ENCODE results near the gene SLC16A12. TPM values are rescaled to one million over a fixed set of nuclear protein-coding genes. Genes with fewer than 3 reads are reported as not detected.
A peak's percentile ranks its signal among the peaks of the same experiment; 100 is the strongest.

The SLC16A12 gene
- total and polyA plus RNA-seq, 8 donors = 6.0 to 38.2 (median 23.6) TPM

DNA sequence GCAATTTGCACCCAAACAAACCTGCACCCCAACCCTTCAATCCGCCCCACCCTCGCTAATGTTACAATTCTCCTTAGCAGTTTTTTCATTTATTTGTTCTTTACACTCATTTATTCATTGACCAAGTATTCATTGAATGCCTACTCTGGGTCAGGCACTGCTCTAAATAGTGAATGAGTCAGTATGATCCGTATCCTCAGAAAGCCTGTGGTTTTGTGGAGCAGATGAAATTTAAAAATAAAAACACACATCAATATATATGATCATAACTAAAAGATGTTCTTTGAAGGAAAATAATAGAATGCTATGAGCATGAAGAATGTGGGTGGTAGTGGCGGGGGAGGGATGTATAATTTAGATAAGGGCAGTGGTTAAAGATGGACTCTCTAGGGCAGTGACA lies 107.8 kb downstream of the SLC16A12 start:
- no peak for FAIRE-seq
- WGBS, 2 donors = 87 to 90% methylated on average over 4 of the region's 4 CpGs
- Histone ChIP-seq H3K36me3 (no peaks in the 10 kb centered on the region), H3K27ac (no peak overlapping the region), H3K4me1 (peaks cover 0 to 11% (median 6%) of the 10 kb centered on the region in 3 donors), H3K27me3 (no peaks in the 10 kb centered on the region), H3K9me3 (no peaks in the 10 kb centered on the region), H3K4me3 (no peak overlapping the region)
- no peak for ATAC-seq
- intact Hi-C loops (cut with DNase I) = loop anchor here (5.0 to 10.0 kb wide), 4 partner anchors 125 to 140 kb away; no protein-coding TSS in a partner anchor
- TF ChIP-seq, protein P1, sequence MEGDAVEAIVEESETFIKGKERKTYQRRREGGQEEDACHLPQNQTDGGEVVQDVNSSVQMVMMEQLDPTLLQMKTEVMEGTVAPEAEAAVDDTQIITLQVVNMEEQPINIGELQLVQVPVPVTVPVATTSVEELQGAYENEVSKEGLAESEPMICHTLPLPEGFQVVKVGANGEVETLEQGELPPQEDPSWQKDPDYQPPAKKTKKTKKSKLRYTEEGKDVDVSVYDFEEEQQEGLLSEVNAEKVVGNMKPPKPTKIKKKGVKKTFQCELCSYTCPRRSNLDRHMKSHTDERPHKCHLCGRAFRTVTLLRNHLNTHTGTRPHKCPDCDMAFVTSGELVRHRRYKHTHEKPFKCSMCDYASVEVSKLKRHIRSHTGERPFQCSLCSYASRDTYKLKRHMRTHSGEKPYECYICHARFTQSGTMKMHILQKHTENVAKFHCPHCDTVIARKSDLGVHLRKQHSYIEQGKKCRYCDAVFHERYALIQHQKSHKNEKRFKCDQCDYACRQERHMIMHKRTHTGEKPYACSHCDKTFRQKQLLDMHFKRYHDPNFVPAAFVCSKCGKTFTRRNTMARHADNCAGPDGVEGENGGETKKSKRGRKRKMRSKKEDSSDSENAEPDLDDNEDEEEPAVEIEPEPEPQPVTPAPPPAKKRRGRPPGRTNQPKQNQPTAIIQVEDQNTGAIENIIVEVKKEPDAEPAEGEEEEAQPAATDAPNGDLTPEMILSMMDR (IDR thresholded peaks at IDR 0.05) = no peak
- DNase-seq = no peak

DNA sequence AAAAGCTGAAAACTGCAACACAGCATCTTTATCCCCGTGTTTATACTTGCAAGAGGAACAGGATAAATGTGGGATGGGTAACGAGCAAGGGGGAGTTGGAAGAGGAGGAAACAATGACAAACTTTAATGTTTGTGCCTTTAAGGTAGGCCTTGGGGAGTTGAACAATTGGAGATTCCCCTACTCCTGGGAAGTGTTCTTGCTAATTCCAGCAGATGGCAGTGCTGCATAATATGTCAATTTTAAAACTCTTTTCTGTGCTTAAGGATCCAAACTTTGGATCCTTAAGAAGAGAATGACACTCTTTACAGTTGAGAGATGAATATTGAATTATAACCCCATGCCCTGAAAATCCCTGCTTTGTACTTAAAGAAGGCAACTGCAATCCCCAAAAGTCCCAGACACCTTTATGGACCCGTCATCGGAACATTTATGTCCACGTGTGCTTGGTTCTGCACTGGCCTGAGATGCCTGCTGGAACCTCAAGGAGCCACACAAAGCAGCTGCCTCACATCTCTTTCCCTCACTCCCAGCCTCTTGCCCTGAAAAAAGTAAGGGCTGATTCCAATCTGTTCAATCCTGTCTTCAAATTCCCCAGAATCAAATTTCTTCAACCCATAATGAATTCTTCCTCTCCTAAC lies 109.0 kb downstream of the SLC16A12 start:
- TF ChIP-seq, protein P1 (IDR thresholded peaks at IDR 0.05) = peak; percentile 49 to 71 (median 63)
- FAIRE-seq = peak; percentile 45
- no peaks in the 10 kb centered on the region for H3K9me3 ChIP-seq
- peak in 1 of 6 donors; percentile 36 for DNase-seq
- peaks cover 0 to 3% (median 0%) of the 10 kb centered on the region in 3 donors for H3K4me1 ChIP-seq
- intact Hi-C loops (cut with DNase I) = loop anchor here (5.0 to 10.0 kb wide), 4 partner anchors 126 to 141 kb away; no protein-coding TSS in a partner anchor
- peak; percentile 73 to 92 (median 89) for ATAC-seq
- H3K27ac ChIP-seq = no peak overlapping the region
- no peak overlapping the region for H3K4me3 ChIP-seq
- no peaks in the 10 kb centered on the region for H3K27me3 ChIP-seq
- 36 to 40% methylated on average over 5 of the region's 5 CpGs for WGBS, 2 donors
- H3K36me3 ChIP-seq = no peaks in the 10 kb centered on the region

DNA sequence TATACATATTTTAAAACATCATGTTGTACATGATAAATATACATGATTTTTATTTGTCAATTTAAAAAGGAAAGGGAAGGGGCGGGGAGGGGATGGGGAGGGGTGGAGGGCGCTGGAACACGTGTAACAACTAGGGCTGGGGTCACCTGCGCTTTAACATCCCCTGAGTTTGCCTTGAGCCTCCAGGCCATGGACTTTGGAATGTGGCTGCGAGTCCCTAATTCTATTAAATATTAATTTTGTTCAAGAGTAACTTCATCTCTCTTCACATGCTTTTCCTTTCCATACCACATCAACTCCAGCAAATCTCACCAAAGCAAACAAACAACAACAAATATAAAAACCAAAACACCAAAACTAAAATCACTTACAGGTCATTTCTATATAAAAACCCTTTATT lies 110.4 kb downstream of the SLC16A12 start:
- no peak for DNase-seq
- ATAC-seq = peak in 3 of 4 donors; percentile 20 to 43 (median 26)
- Histone ChIP-seq H3K36me3 (no peaks in the 10 kb centered on the region), H3K27ac (no peak overlapping the region), H3K4me1 (peaks cover 0 to 3% (median 0%) of the 10 kb centered on the region in 3 donors), H3K4me3 (no peak overlapping the region), H3K27me3 (no peaks in the 10 kb centered on the region), H3K9me3 (no peaks in the 10 kb centered on the region)
- no peak for FAIRE-seq
- intact Hi-C loops (cut with DNase I) = loop anchor here (5.0 to 10.0 kb wide), 4 partner anchors 127 to 142 kb away; no protein-coding TSS in a partner anchor
- TF ChIP-seq, protein P1 (IDR thresholded peaks at IDR 0.05) = no peak
- 41 to 42% methylated on average over 5 of the region's 5 CpGs for WGBS, 2 donors

DNA sequence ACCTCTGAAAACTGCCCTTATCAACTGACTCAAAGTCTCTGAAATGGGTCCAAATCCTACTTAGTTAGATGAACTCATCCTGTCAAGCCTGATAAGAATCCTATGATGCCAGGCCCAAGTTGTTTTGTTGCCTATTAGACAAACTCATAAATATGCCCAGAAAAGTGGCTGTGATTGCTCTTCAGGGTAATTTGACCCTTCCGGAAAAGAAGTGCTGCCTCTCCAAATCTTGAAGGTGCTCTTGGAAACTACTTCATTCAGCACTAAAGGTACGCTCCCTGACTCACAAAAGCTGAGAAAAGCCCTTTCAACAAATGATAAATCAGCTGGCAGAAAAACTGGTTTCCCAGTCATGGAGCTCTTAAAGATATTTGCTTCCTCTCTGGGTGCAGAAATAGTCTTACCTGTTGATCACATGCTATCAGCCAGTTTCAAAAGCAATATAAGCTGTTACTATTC lies 114.3 kb downstream of the SLC16A12 start:
- no peaks in the 10 kb centered on the region for H3K27me3 ChIP-seq
- intact Hi-C loops (cut with DNase I) = loop anchor here in 1 of 3 donors (10.0 kb wide), 1 partner anchor 144 kb away; no protein-coding TSS in a partner anchor
- WGBS, 2 donors = 75 to 83% methylated on average over 2 of the region's 2 CpGs
- no peak overlapping the region for H3K4me3 ChIP-seq
- ATAC-seq (peak in 3 of 4 donors; percentile 17 to 36 (median 17)), DNase-seq (no peak), FAIRE-seq (no peak)
- H3K36me3 ChIP-seq = peaks cover 0 to 17% (median 0%) of the 10 kb centered on the region in 3 donors
- TF ChIP-seq, protein P1 (IDR thresholded peaks at IDR 0.05) = no peak
- no peaks in the 10 kb centered on the region for H3K9me3 ChIP-seq
- H3K27ac ChIP-seq = no peak overlapping the region
- peaks cover 0 to 13% (median 10%) of the 10 kb centered on the region in 3 donors for H3K4me1 ChIP-seq

DNA sequence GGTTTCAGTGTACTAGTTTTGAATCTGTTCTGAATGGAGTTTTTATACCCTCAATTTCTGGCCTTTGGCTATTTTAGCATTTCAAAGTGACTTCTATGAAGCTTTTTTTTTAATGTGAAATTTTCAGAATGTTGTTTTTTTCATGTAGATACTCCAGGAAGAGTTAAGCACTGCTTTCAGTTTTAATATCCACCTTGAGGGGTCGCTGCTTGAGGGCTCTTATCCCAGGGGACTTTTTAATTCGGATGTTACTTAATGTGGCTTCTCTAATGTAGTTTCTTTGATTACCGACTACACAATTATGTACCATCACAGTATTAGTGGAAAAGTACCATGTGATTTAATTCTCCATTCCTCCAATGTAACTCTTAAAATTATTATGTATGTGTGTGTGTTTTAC lies 115.8 kb downstream of the SLC16A12 start:
- Histone ChIP-seq H3K4me3 (no peak overlapping the region), H3K27me3 (no peaks in the 10 kb centered on the region), H3K4me1 (peaks cover 0 to 16% (median 10%) of the 10 kb centered on the region in 3 donors), H3K36me3 (peaks cover 0 to 17% (median 0%) of the 10 kb centered on the region in 3 donors), H3K27ac (no peak overlapping the region), H3K9me3 (no peaks in the 10 kb centered on the region)
- DNase-seq = no peak
- TF ChIP-seq, protein P1 (IDR thresholded peaks at IDR 0.05) = no peak
- FAIRE-seq = no peak
- 62 to 66% methylated on average over 3 of the region's 3 CpGs for WGBS, 2 donors
- intact Hi-C loops (cut with DNase I) = no loop called here
- ATAC-seq = no peak
